Measurements from ENCODE around the gene HBP1. TPM values are rescaled to one million over a fixed set of nuclear protein-coding genes. Genes with fewer than 3 reads are reported as not detected.

Gene HBP1
- total and polyA plus RNA-seq, 2 experiments from 2014 or later, result 36.0 to 52.8 TPM

DNA sequence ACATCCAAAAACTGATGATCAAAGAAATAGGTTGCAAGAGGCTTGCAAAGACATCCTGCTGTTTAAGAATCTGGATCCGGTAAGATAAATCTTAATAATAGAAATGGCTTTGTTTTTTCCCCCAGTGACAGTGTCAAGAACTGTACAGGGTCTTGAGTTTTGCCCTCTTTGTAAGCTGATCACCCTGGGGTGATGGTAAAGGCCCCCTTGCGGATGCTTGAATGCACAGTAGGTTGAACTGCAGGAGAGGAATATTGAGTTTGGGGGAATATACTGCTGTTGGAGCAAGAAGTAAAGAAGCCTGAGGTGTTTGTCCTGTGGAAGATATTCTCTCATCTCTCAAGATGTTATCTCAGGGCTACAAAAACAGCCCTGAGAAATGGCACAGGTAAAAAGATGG, 40.6 kb upstream of the HBP1 start:
- H3K27ac ChIP-seq (ENCODE audit: low read depth), result no peak overlapping the region
- peaks cover 47% of the 10 kb centered on the region for H3K4me1 Mint-ChIP-seq
- DNase-seq (ENCODE audit: low spot score) (no peak), ATAC-seq (no peak)
- H3K79me2 ChIP-seq (replicated peaks; ENCODE audit: insufficient read depth), result no peaks in the 10 kb centered on the region
- no peaks in the 10 kb centered on the region for H4K20me1 ChIP-seq (replicated peaks; ENCODE audit: insufficient read depth)
- no peak overlapping the region for H3K4me2 ChIP-seq
- no peaks in the 10 kb centered on the region for H3K36me3 ChIP-seq (ENCODE audit: insufficient read depth)
- H2AFZ ChIP-seq, result no peak overlapping the region
- no peaks in the 10 kb centered on the region for H3K9me3 Mint-ChIP-seq
- peaks cover 18% of the 10 kb centered on the region; the same call in 1 of the 2 replicates for H3K4me1 ChIP-seq (ENCODE audit: insufficient read depth)
- H3K36me3 Mint-ChIP-seq (ENCODE audit: low read depth), result 0 out of 3 replicates have a peak, but pooled peaks cover 4% of the 10 kb centered on the region
- H3K4me3 Mint-ChIP-seq, result no peak overlapping the region
- H3K27me3 Mint-ChIP-seq (ENCODE audit: insufficient read depth, low read depth, poor library complexity), result peaks cover 3% of the 10 kb centered on the region
- H3K27me3 ChIP-seq (ENCODE audit: insufficient read depth), result no peaks in the 10 kb centered on the region
- 0 out of 2 replicates have a peak, but pooled peaks cover 2% of the 10 kb centered on the region for H3K9me2 ChIP-seq (ENCODE audit: insufficient read depth)
- TF ChIP-seq JUNB (IDR thresholded peaks at IDR 0.05; ENCODE audit: unreplicated experiment) (no peak), CREB1 (CRISPR knock-in tag; IDR thresholded peaks at IDR 0.05; ENCODE audit: low read depth) (no peak), STAT1 (IDR thresholded peaks at IDR 0.05; ENCODE audit: unreplicated experiment) (no peak), EZH2 (IDR thresholded peaks at IDR 0.05; ENCODE audit: low read depth, unreplicated experiment) (no peak), ZNF331 (CRISPR knock-in tag; IDR thresholded peaks at IDR 0.05; ENCODE audit: low read depth) (no peak), ZNF114 (CRISPR knock-in tag; IDR thresholded peaks at IDR 0.05) (no peak)
- TF ChIP-seq, protein P1, sequence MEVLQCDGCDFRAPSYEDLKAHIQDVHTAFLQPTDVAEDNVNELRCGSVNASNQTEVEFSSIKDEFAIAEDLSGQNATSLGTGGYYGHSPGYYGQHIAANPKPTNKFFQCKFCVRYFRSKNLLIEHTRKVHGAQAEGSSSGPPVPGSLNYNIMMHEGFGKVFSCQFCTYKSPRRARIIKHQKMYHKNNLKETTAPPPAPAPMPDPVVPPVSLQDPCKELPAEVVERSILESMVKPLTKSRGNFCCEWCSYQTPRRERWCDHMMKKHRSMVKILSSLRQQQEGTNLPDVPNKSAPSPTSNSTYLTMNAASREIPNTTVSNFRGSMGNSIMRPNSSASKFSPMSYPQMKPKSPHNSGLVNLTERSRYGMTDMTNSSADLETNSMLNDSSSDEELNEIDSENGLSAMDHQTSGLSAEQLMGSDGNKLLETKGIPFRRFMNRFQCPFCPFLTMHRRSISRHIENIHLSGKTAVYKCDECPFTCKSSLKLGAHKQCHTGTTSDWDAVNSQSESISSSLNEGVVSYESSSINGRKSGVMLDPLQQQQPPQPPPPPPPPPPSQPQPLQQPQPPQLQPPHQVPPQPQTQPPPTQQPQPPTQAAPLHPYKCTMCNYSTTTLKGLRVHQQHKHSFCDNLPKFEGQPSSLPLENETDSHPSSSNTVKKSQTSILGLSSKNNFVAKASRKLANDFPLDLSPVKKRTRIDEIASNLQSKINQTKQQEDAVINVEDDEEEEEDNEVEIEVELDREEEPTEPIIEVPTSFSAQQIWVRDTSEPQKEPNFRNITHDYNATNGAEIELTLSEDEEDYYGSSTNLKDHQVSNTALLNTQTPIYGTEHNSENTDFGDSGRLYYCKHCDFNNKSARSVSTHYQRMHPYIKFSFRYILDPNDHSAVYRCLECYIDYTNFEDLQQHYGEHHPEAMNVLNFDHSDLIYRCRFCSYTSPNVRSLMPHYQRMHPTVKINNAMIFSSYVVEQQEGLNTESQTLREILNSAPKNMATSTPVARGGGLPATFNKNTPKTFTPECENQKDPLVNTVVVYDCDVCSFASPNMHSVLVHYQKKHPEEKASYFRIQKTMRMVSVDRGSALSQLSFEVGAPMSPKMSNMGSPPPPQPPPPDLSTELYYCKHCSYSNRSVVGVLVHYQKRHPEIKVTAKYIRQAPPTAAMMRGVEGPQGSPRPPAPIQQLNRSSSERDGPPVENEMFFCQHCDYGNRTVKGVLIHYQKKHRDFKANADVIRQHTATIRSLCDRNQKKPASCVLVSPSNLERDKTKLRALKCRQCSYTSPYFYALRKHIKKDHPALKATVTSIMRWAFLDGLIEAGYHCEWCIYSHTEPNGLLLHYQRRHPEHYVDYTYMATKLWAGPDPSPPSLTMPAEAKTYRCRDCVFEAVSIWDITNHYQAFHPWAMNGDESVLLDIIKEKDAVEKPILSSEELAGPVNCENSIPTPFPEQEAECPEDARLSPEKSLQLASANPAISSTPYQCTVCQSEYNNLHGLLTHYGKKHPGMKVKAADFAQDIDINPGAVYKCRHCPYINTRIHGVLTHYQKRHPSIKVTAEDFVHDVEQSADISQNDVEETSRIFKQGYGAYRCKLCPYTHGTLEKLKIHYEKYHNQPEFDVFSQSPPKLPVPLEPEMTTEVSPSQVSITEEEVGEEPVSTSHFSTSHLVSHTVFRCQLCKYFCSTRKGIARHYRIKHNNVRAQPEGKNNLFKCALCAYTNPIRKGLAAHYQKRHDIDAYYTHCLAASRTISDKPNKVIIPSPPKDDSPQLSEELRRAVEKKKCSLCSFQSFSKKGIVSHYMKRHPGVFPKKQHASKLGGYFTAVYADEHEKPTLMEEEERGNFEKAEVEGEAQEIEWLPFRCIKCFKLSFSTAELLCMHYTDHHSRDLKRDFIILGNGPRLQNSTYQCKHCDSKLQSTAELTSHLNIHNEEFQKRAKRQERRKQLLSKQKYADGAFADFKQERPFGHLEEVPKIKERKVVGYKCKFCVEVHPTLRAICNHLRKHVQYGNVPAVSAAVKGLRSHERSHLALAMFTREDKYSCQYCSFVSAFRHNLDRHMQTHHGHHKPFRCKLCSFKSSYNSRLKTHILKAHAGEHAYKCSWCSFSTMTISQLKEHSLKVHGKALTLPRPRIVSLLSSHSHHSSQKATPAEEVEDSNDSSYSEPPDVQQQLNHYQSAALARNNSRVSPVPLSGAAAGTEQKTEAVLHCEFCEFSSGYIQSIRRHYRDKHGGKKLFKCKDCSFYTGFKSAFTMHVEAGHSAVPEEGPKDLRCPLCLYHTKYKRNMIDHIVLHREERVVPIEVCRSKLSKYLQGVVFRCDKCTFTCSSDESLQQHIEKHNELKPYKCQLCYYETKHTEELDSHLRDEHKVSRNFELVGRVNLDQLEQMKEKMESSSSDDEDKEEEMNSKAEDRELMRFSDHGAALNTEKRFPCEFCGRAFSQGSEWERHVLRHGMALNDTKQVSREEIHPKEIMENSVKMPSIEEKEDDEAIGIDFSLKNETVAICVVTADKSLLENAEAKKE (CRISPR knock-in tag; IDR thresholded peaks at IDR 0.05), result no peak
- TF ChIP-seq, protein P2, sequence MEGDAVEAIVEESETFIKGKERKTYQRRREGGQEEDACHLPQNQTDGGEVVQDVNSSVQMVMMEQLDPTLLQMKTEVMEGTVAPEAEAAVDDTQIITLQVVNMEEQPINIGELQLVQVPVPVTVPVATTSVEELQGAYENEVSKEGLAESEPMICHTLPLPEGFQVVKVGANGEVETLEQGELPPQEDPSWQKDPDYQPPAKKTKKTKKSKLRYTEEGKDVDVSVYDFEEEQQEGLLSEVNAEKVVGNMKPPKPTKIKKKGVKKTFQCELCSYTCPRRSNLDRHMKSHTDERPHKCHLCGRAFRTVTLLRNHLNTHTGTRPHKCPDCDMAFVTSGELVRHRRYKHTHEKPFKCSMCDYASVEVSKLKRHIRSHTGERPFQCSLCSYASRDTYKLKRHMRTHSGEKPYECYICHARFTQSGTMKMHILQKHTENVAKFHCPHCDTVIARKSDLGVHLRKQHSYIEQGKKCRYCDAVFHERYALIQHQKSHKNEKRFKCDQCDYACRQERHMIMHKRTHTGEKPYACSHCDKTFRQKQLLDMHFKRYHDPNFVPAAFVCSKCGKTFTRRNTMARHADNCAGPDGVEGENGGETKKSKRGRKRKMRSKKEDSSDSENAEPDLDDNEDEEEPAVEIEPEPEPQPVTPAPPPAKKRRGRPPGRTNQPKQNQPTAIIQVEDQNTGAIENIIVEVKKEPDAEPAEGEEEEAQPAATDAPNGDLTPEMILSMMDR (conservative IDR thresholded peaks at IDR 0.05; ENCODE audit: low read depth in 2 of 2), result 0 out of 4 replicates have a peak, but pooled peaks of 1 of the 2 experiments have one; percentile 3
- H3K4me3 ChIP-seq, result no peak overlapping the region
- no peak overlapping the region for H3K27ac Mint-ChIP-seq
- no peaks in the 10 kb centered on the region for H3F3A ChIP-seq (replicated peaks; ENCODE audit: low read depth)
